ENCODE data around the gene LENEP. TPM values are rescaled to one million over a fixed set of nuclear protein-coding genes. Genes with fewer than 3 reads are reported as not detected.

Gene LENEP
- total RNA-seq, 1 experiment from 2014 or later, result 1.3 TPM

GRCh38 chr1:155012026-155012546 is 18.7 kb downstream of the LENEP start:
- Histone ChIP-seq H3K4me1 (replicated peaks; ENCODE audit: insufficient read depth) (peaks cover 8% of the 10 kb centered on the region), H3K27ac (no peak overlapping the region)

DNA sequence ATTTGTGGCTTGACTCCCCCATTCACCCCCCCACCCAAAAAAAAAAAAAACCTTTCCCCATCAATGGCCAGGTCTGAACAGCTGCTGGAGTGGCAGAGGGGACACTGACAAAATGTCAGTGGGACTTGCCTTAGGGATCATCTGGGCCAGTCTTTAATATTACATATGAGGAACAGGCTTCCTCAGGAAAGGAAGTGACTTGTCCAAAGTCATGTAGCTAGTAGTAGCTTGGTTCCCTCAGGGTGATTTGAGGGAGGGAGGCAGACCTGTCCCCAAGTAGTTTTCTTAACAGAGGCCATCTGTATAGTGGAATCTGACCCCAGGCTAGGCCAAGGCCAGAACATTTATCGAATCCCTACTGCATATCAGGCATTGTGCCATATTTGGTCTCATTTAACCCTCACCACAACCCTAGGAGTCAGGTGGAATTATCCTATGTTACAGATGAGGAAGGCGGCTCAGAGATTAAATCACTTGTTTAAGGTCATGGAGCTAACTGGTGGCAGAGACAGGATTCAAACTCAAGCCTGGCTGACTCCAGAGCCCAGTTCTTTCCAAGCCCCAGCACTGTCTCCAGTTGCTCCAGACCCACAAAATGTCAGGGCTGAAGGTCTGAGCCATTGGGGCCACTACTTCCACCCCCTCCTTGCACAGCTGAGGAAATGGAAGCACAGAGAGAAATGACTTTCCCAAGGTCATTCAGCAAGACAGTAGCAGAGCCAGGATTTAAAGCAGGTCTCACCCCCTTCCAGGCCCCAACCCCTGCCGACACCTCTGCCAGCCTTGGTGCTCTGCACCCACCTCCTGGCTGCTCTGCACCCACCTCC is 19.6 kb downstream of the LENEP start:
- Histone ChIP-seq H3K9me2 (ENCODE audit: insufficient read depth) (no peaks in the 10 kb centered on the region), H3K79me2 (ENCODE audit: low read depth) (peaks cover 12% of the 10 kb centered on the region), H3K4me2 (no peak overlapping the region), H3K36me3 (ENCODE audit: low read depth) (no peaks in the 10 kb centered on the region), H4K20me1 (ENCODE audit: insufficient read depth) (peaks cover 36% of the 10 kb centered on the region), H3K4me3 (no peak overlapping the region), H2AFZ (no peak overlapping the region), H3F3A (ENCODE audit: insufficient read depth, low read depth) (peaks cover 37% of the 10 kb centered on the region), H3K27ac (no peak overlapping the region), H3K27me3 (ENCODE audit: insufficient read depth, low read depth) (no peaks in the 10 kb centered on the region), H3K9me3 (ENCODE audit: insufficient read depth, low read depth) (no peaks in the 10 kb centered on the region), H3K4me1 (replicated peaks; ENCODE audit: insufficient read depth) (peaks cover 14% of the 10 kb centered on the region)
- TF ChIP-seq EZH2 (IDR thresholded peaks at IDR 0.05; ENCODE audit: low read depth) (no peak), CTCF (conservative IDR thresholded peaks at IDR 0.05) (no peak)
- ChIA-PET CTCF (no interaction called here), POLR2A (ENCODE audit: unreplicated experiment) (no interaction called here)
- no peak for DNase-seq
- no TSS peak for BruUV-seq (replicated peaks)
- intact Hi-C loops (cut with micrococcal nuclease; ENCODE audit: unreplicated experiment), result no loop called here

More at GRCh38 chr1:155012026-155012546, 18.7 kb downstream of the LENEP start:
- Histone ChIP-seq H3K9me2 (ENCODE audit: insufficient read depth) (no peaks in the 10 kb centered on the region), H2AFZ (no peak overlapping the region), H3K27me3 (ENCODE audit: insufficient read depth, low read depth) (no peaks in the 10 kb centered on the region), H3K79me2 (ENCODE audit: low read depth) (peaks cover 21% of the 10 kb centered on the region), H3K4me3 (no peak overlapping the region), H3K9me3 (ENCODE audit: insufficient read depth, low read depth) (no peaks in the 10 kb centered on the region), H3F3A (ENCODE audit: insufficient read depth, low read depth) (peaks cover 37% of the 10 kb centered on the region), H4K20me1 (ENCODE audit: insufficient read depth) (peaks cover 36% of the 10 kb centered on the region), H3K4me2 (no peak overlapping the region), H3K36me3 (ENCODE audit: low read depth) (no peaks in the 10 kb centered on the region)
- intact Hi-C loops (cut with micrococcal nuclease; ENCODE audit: unreplicated experiment), result no loop called here
- BruUV-seq (replicated peaks), result no TSS peak
- DNase-seq, result no peak
- TF ChIP-seq CTCF (conservative IDR thresholded peaks at IDR 0.05), result no peak
- ChIA-PET POLR2A (ENCODE audit: unreplicated experiment) (interaction anchor here (0.5 kb wide), 1 partner anchor 56 kb away, joined by 8 read pairs; the partner anchor contains the start of gene PBXIP1), CTCF (no interaction called here)

- H3K9me2 ChIP-seq (ENCODE audit: insufficient read depth), result no peaks in the 10 kb centered on the region
- H3K9me3 ChIP-seq (ENCODE audit: insufficient read depth, low read depth), result no peaks in the 10 kb centered on the region
- H2AFZ ChIP-seq, result no peak overlapping the region
- peaks cover 7% of the 10 kb centered on the region for H3K79me2 ChIP-seq (ENCODE audit: low read depth)
- H3K27me3 ChIP-seq (ENCODE audit: insufficient read depth, low read depth), result no peaks in the 10 kb centered on the region
- TF ChIP-seq CTCF (conservative IDR thresholded peaks at IDR 0.05) (no peak), EZH2 (IDR thresholded peaks at IDR 0.05; ENCODE audit: low read depth) (no peak)
- H4K20me1 ChIP-seq (ENCODE audit: insufficient read depth), result peaks cover 30% of the 10 kb centered on the region
- CTCF ChIA-PET, result no interaction called here
- BruUV-seq (replicated peaks), result no TSS peak
- intact Hi-C loops (cut with micrococcal nuclease; ENCODE audit: unreplicated experiment), result no loop called here
- H3K4me1 ChIP-seq (replicated peaks; ENCODE audit: insufficient read depth), result peaks cover 20% of the 10 kb centered on the region
- no peak overlapping the region for H3K27ac ChIP-seq
- POLR2A ChIA-PET (ENCODE audit: unreplicated experiment), result no interaction called here
- H3K4me3 ChIP-seq, result no peak overlapping the region
- no peak overlapping the region for H3K4me2 ChIP-seq
- no peak for DNase-seq
- H3F3A ChIP-seq (ENCODE audit: insufficient read depth, low read depth), result peaks cover 37% of the 10 kb centered on the region
- no peaks in the 10 kb centered on the region for H3K36me3 ChIP-seq (ENCODE audit: low read depth)
These were observed 20.2 kb downstream of the LENEP start for GRCh38 chr1:155013632-155014031.
